ENCODE data around the gene PLA2R1.
"Not testable (repeated sequence)": the region's sequence is repeated elsewhere in the genome, so short reads cannot be mapped to it uniquely, and the experiment has no call there.

Gene PLA2R1

DNA sequence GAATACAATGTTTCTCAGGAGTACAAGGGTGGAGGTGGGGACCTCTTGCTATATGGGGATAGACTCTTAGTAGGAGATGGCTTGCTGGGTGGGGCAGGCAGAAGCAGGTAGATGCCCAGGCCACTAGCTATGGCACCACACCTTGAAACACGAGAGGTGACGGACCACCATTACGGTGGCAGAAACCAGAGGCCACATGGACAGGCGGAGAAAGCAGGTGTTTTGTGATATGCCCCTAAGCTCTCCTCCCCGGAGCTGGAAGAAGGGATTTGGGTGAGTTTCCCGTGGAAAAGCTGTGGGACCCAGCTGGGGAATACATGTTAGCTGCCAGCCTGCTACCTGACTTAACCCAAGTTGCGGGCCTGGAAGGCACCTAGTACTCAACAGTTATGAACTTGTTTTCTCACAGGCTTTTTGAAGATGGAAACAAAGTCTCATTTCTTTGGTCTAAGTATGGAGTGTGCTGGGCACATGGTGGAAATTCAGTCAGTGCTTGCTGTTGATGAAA, 16.7 kb downstream of the PLA2R1 start:
- H3K9ac ChIP-seq (ENCODE audit: low read depth, low read length) = no peak overlapping the region
- no peaks in the 10 kb centered on the region for H3K9me3 ChIP-seq (ENCODE audit: control insufficient read depth, insufficient read depth, low read length)
- no peak overlapping the region for H3K4me3 ChIP-seq (ENCODE audit: low read depth, low read length)
- peaks cover 3% of the 10 kb centered on the region; the same call in 1 of the 2 replicates for H3K4me1 ChIP-seq (ENCODE audit: control insufficient read depth, insufficient read depth, low read length)
- H3K36me3 ChIP-seq (ENCODE audit: control insufficient read depth, insufficient read depth, low read length) = no peaks in the 10 kb centered on the region
- H3K27me3 ChIP-seq (ENCODE audit: control insufficient read depth, insufficient read depth, low read length) = no peaks in the 10 kb centered on the region
- no peak overlapping the region for H3K27ac ChIP-seq (ENCODE audit: low read depth, low read length)

DNA sequence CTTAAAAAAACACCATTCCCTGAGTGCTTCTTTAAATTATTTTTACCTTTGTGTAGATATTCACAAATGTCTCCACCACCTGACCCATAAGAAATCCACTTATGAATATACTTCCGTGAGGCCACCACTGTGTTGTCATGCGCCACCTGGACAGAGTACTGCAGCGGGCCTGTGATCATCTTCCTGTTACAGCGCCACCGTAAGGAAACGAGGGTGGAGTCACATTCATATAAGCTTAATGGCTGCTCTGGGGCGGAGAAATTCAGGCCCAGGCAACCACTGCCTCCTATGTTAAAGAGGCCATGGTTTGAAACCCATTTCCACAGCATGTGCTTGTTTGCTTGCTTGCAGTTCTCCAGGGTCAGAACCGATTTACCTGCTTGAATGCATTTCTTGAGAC, 17.7 kb downstream of the PLA2R1 start:
- H3K4me1 ChIP-seq (ENCODE audit: control insufficient read depth, insufficient read depth, low read length) = peaks cover 3% of the 10 kb centered on the region; the same call in 1 of the 2 replicates
- no peaks in the 10 kb centered on the region for H3K36me3 ChIP-seq (ENCODE audit: control insufficient read depth, insufficient read depth, low read length)
- no peaks in the 10 kb centered on the region for H3K9me3 ChIP-seq (ENCODE audit: control insufficient read depth, insufficient read depth, low read length)
- no peak overlapping the region for H3K4me3 ChIP-seq (ENCODE audit: low read depth, low read length)
- H3K9ac ChIP-seq (ENCODE audit: low read depth, low read length) = no peak overlapping the region
- H3K27me3 ChIP-seq (ENCODE audit: control insufficient read depth, insufficient read depth, low read length) = no peaks in the 10 kb centered on the region
- H3K27ac ChIP-seq (ENCODE audit: low read depth, low read length) = no peak overlapping the region

- no peak overlapping the region for H3K4me3 ChIP-seq (ENCODE audit: low read depth, low read length)
- no peaks in the 10 kb centered on the region for H3K36me3 ChIP-seq (ENCODE audit: control insufficient read depth, insufficient read depth, low read length)
- no peak overlapping the region for H3K27ac ChIP-seq (ENCODE audit: low read depth, low read length)
- no peak overlapping the region for H3K9ac ChIP-seq (ENCODE audit: low read depth, low read length)
- H3K27me3 ChIP-seq (ENCODE audit: control insufficient read depth, insufficient read depth, low read length) = no peaks in the 10 kb centered on the region
- no peaks in the 10 kb centered on the region for H3K9me3 ChIP-seq (ENCODE audit: control insufficient read depth, insufficient read depth, low read length)
- peaks cover 3% of the 10 kb centered on the region; the same call in 1 of the 2 replicates for H3K4me1 ChIP-seq (ENCODE audit: control insufficient read depth, insufficient read depth, low read length)
These were observed 19.1 kb downstream of the PLA2R1 start for GRCh38 chr2:160043265-160043664.

DNA sequence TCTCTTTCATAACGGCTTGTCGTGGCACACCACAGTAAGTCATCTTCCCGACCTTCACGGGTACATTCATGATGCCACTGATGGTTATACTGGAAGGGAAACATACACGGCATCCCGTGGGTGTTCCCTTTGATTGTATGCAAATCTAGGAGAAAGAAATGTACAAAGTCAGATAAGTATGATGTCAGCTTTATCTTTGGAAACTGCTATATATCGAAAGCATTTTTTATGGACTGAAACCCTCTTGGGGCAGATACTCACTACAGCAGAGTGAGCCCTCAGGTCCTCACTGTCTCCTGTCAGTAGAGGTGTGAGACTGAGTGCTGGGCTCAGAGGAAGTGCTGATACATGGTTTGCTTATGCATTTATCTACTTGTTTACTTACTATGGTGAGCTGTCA, 20.4 kb downstream of the PLA2R1 start:
- no peak overlapping the region for H3K4me3 ChIP-seq (ENCODE audit: low read depth, low read length)
- no peaks in the 10 kb centered on the region for H3K36me3 ChIP-seq (ENCODE audit: control insufficient read depth, insufficient read depth, low read length)
- peaks cover 3% of the 10 kb centered on the region; the same call in 1 of the 2 replicates for H3K4me1 ChIP-seq (ENCODE audit: control insufficient read depth, insufficient read depth, low read length)

DNA sequence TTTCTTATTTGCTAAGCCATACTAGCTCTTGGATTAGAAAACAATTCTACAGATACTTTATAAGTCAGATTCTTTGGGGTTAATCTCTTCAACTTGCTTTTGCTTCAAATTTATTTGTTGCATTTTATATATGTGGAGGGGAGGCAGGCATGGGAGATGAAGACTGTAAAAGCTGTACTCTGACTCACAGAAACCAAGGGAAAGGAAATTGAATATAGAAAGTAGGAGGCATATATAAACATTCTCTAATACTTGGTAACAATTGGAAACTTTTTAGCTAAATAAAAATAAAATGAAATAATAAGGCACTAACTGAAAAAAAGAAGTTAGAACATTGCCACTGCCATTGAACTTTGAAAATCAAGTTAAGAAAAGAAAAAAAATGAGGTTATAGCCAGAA, 21.3 kb downstream of the PLA2R1 start:
- Histone ChIP-seq H3K27ac (ENCODE audit: low read depth, low read length) (no peak overlapping the region), H3K36me3 (ENCODE audit: control insufficient read depth, insufficient read depth, low read length) (no peaks in the 10 kb centered on the region), H3K9ac (ENCODE audit: low read depth, low read length) (no peak overlapping the region), H3K4me3 (ENCODE audit: low read depth, low read length) (no peak overlapping the region), H3K4me1 (ENCODE audit: control insufficient read depth, insufficient read depth, low read length) (peaks cover 8% of the 10 kb centered on the region), H3K9me3 (ENCODE audit: control insufficient read depth, insufficient read depth, low read length) (no peaks in the 10 kb centered on the region), H3K27me3 (ENCODE audit: control insufficient read depth, insufficient read depth, low read length) (no peaks in the 10 kb centered on the region)

More for the DNA sequence above, 20.4 kb downstream of the PLA2R1 start:
- Histone ChIP-seq H3K9me3 (ENCODE audit: control insufficient read depth, insufficient read depth, low read length) (no peaks in the 10 kb centered on the region), H3K27ac (ENCODE audit: low read depth, low read length) (no peak overlapping the region), H3K9ac (ENCODE audit: low read depth, low read length) (no peak overlapping the region), H3K27me3 (ENCODE audit: control insufficient read depth, insufficient read depth, low read length) (no peaks in the 10 kb centered on the region)

GRCh38 chr2:160039166-160039903, 23.1 kb downstream of the PLA2R1 start:
- H3K9me3 ChIP-seq (ENCODE audit: control insufficient read depth, insufficient read depth, low read length) = no peaks in the 10 kb centered on the region
- H3K4me3 ChIP-seq (ENCODE audit: low read depth, low read length) = no peak overlapping the region
- no peak overlapping the region for H3K27ac ChIP-seq (ENCODE audit: low read depth, low read length)

GRCh38 chr2:160038662-160039061, 23.8 kb downstream of the PLA2R1 start:
- not testable (repeated sequence) for H3K4me1 ChIP-seq (ENCODE audit: control insufficient read depth, insufficient read depth, low read length); H3K9me3 ChIP-seq (ENCODE audit: control insufficient read depth, insufficient read depth, low read length); H3K4me3 ChIP-seq (ENCODE audit: low read depth, low read length); H3K36me3 ChIP-seq (ENCODE audit: control insufficient read depth, insufficient read depth, low read length); H3K9ac ChIP-seq (ENCODE audit: low read depth, low read length); H3K27me3 ChIP-seq (ENCODE audit: control insufficient read depth, insufficient read depth, low read length); H3K27ac ChIP-seq (ENCODE audit: low read depth, low read length)

More at GRCh38 chr2:160039166-160039903, 23.1 kb downstream of the PLA2R1 start:
- H3K27me3 ChIP-seq (ENCODE audit: control insufficient read depth, insufficient read depth, low read length) = no peaks in the 10 kb centered on the region
- no peak overlapping the region for H3K9ac ChIP-seq (ENCODE audit: low read depth, low read length)
- no peaks in the 10 kb centered on the region for H3K36me3 ChIP-seq (ENCODE audit: control insufficient read depth, insufficient read depth, low read length)
- H3K4me1 ChIP-seq (ENCODE audit: control insufficient read depth, insufficient read depth, low read length) = peaks cover 8% of the 10 kb centered on the region

- H3K4me1 ChIP-seq (ENCODE audit: control insufficient read depth, insufficient read depth, low read length) = peaks cover 5% of the 10 kb centered on the region; the same call in 1 of the 2 replicates
- no peak overlapping the region for H3K4me3 ChIP-seq (ENCODE audit: low read depth, low read length)
- H3K36me3 ChIP-seq (ENCODE audit: control insufficient read depth, insufficient read depth, low read length) = no peaks in the 10 kb centered on the region
These were observed 25.7 kb downstream of the PLA2R1 start for GRCh38 chr2:160036736-160037135.

DNA sequence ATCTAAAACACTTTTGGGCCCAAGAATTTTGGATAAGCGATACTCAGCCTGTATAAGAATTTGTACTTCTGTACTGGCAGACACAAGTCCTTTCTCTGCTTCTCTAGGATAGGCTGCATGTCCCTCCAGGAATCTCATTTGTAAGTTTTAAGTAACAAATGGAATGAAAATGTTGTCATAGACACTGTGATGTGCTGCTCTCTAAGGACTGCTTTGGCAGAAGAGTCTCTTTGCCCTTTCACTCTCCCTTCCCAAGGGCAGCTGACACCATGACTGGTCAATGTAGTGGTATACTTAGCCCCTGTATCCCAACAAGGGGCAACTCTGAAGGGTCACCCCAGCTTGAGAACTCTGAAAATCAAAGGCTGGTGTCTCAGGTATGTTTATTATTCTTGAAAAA, 27.3 kb downstream of the PLA2R1 start:
- Histone ChIP-seq H3K9ac (ENCODE audit: low read depth, low read length) (no peak overlapping the region), H3K9me3 (ENCODE audit: control insufficient read depth, insufficient read depth, low read length) (no peaks in the 10 kb centered on the region), H3K4me3 (ENCODE audit: low read depth, low read length) (no peak overlapping the region), H3K4me1 (ENCODE audit: control insufficient read depth, insufficient read depth, low read length) (peaks cover 5% of the 10 kb centered on the region; the same call in 1 of the 2 replicates), H3K27me3 (ENCODE audit: control insufficient read depth, insufficient read depth, low read length) (no peaks in the 10 kb centered on the region), H3K27ac (ENCODE audit: low read depth, low read length) (no peak overlapping the region), H3K36me3 (ENCODE audit: control insufficient read depth, insufficient read depth, low read length) (no peaks in the 10 kb centered on the region)

More at GRCh38 chr2:160036736-160037135, 25.7 kb downstream of the PLA2R1 start:
- Histone ChIP-seq H3K27me3 (ENCODE audit: control insufficient read depth, insufficient read depth, low read length) (no peaks in the 10 kb centered on the region), H3K9me3 (ENCODE audit: control insufficient read depth, insufficient read depth, low read length) (no peaks in the 10 kb centered on the region), H3K9ac (ENCODE audit: low read depth, low read length) (no peak overlapping the region), H3K27ac (ENCODE audit: low read depth, low read length) (no peak overlapping the region)

GRCh38 chr2:160034396-160034795, 28.0 kb downstream of the PLA2R1 start:
- Histone ChIP-seq H3K9me3 (ENCODE audit: control insufficient read depth, insufficient read depth, low read length) (no peaks in the 10 kb centered on the region), H3K36me3 (ENCODE audit: control insufficient read depth, insufficient read depth, low read length) (no peaks in the 10 kb centered on the region), H3K27ac (ENCODE audit: low read depth, low read length) (no peak overlapping the region), H3K27me3 (ENCODE audit: control insufficient read depth, insufficient read depth, low read length) (no peaks in the 10 kb centered on the region), H3K9ac (ENCODE audit: low read depth, low read length) (no peak overlapping the region), H3K4me1 (ENCODE audit: control insufficient read depth, insufficient read depth, low read length) (peaks cover 5% of the 10 kb centered on the region; the same call in 1 of the 2 replicates), H3K4me3 (ENCODE audit: low read depth, low read length) (no peak overlapping the region)

- H3K9ac ChIP-seq (ENCODE audit: low read depth, low read length) = no peak overlapping the region
- no peak overlapping the region for H3K4me3 ChIP-seq (ENCODE audit: low read depth, low read length)
- H3K27ac ChIP-seq (ENCODE audit: low read depth, low read length) = no peak overlapping the region
- peaks cover 5% of the 10 kb centered on the region; the same call in 1 of the 2 replicates for H3K4me1 ChIP-seq (ENCODE audit: control insufficient read depth, insufficient read depth, low read length)
- no peaks in the 10 kb centered on the region for H3K9me3 ChIP-seq (ENCODE audit: control insufficient read depth, insufficient read depth, low read length)
- H3K36me3 ChIP-seq (ENCODE audit: control insufficient read depth, insufficient read depth, low read length) = no peaks in the 10 kb centered on the region
- no peaks in the 10 kb centered on the region for H3K27me3 ChIP-seq (ENCODE audit: control insufficient read depth, insufficient read depth, low read length)
These were observed 28.6 kb downstream of the PLA2R1 start for GRCh38 chr2:160033732-160034392.
